Body of pancreas (tissue), 4 donors: ENCODE measurements around the gene NCLN. TPM values are rescaled to one million over a fixed set of nuclear protein-coding genes. Genes with fewer than 3 reads are reported as not detected.

Experiments used
- ATAC-seq: fragments of 150-250 bp; one replicate; pipeline ENCODE4 v1.9.1; 2016
- DNase-seq, 4 donors: peaks; one replicate each; pipeline ENCODE4 v3.0.0-alpha.2; 2019
- H3K27ac ChIP-seq, 4 donors: fragments of 200-600 bp; sonication (generic); 1 replicate in 3 of 4; 2 replicates in 1 of 4; pipeline versions ENCODE4 v1.5.1 to v1.6.1; 2016 to 2019; ENCODE audit warnings: mild to moderate bottlenecking in 1 of 4, mixed read lengths in 1 of 4, moderate library complexity in 1 of 4
- H3K27me3 ChIP-seq, 2 donors: fragments of 200-600 bp; sonication (generic); one replicate each; pipeline ENCODE4 v1.6.0; 2016; ENCODE audit warnings: mild to moderate bottlenecking in 1 of 2
- H3K36me3 ChIP-seq, 2 donors: fragments of 200-600 bp; sonication (generic); replicated peaks in 1 of 2; 2 replicates each; pipeline ENCODE4 v1.5.1; 2016; ENCODE audit warnings: low read depth in 2 of 2; ENCODE audit not compliant: insufficient read depth in 1 of 2
- H3K4me1 ChIP-seq: fragments of 200-600 bp; sonication (generic); one replicate; pipeline ENCODE4 v1.6.0; 2016
- H3K4me3 ChIP-seq, 2 donors: fragments of 200-600 bp; sonication (generic); 1 replicate in 1 of 2; 2 replicates in 1 of 2; pipeline ENCODE4 v1.5.1; 2016 to 2019
- H3K9me3 ChIP-seq, 3 donors: fragments of 200-600 bp; sonication (generic); 1 replicate in 2 of 3; 2 replicates in 1 of 3; pipeline ENCODE4 v1.5.1; 2016
- CTCF ChIP-seq, 7 experiments: fragments of 450-650 bp in 4 of 7; fragments of 200-600 bp in 3 of 7; sonication (generic) in 3 of 7; IDR thresholded peaks; one replicate each; pipeline ENCODE4 v1.5.1; 2016 to 2019; ENCODE audit warnings: antibody characterized with exemption in 7 of 7
- POLR2A ChIP-seq, 3 donors: fragments of 450-650 bp; IDR thresholded peaks; one replicate each; pipeline ENCODE4 v1.6.1; 2016; ENCODE audit warnings: antibody characterized with exemption in 3 of 3, mild to moderate bottlenecking in 2 of 3
- WGBS, 2 donors: methylation state at CpG; one replicate each; pipeline ENCODE4 v1.1.5; 2017; 5-methylcytosine and 5-hydroxymethylcytosine counted together
- intact Hi-C: fragments of 100-400 bp; cut with DNase I; formaldehyde crosslinking; loops from one replicate; pipeline ENCODE4 v1.15.1; 2023
- total RNA-seq, 2 donors: library from RNA; depleted of rRNA; stranded (reverse); fragments of >200 nt; gene quantifications; one replicate each; pipeline ENCODE4 v1.1.0, GENCODE V29; 2016

NCLN gene, protein sequence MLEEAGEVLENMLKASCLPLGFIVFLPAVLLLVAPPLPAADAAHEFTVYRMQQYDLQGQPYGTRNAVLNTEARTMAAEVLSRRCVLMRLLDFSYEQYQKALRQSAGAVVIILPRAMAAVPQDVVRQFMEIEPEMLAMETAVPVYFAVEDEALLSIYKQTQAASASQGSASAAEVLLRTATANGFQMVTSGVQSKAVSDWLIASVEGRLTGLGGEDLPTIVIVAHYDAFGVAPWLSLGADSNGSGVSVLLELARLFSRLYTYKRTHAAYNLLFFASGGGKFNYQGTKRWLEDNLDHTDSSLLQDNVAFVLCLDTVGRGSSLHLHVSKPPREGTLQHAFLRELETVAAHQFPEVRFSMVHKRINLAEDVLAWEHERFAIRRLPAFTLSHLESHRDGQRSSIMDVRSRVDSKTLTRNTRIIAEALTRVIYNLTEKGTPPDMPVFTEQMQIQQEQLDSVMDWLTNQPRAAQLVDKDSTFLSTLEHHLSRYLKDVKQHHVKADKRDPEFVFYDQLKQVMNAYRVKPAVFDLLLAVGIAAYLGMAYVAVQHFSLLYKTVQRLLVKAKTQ
- 10 to 100 TPM; 30.6 to 56.0 TPM for total RNA-seq

DNA sequence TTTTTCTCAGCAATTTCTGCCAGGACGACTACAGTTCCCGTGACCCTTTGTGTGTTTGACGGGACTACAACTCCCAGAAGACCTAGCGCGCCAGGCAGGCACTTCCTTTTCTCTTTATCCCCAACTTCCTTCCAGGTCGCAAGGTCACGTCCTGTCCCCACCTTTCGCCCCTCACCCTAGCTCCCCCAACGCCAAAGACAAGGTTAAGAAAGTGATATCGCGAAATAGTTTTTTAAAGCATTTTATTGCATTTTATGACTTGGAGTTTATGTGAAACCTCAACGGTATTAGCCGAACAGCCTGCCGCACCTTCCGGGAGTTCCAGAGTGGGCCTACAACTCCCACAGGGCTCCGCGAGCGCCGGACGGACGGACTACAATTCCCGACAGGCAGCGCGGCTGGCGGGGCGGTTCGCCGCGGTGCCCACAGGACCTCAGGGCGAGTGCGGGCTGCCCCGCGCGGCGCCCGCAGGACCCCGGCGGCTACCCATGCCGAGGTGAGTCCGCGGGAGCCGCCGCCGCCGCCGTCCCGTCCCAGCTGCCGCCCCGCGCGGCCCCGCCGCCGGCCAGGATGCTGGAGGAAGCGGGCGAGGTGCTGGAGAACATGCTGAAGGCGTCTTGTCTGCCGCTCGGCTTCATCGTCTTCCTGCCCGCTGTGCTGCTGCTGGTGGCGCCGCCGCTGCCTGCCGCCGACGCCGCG is at the start of gene NCLN:
TSS of gene NCLN (plus strand) at position 470 of the 699 bp plus-strand sequence. CDS start at position 571, 101 bp downstream.
- no peaks in the 10 kb centered on the region for H3K9me3 ChIP-seq

GRCh38 chr19:3135961-3136683 is 49.6 kb upstream of the NCLN start, which contains the start of gene GNA15:
Gene GNA15, plus strand, starts transcription at chr19:3136033. Its CDS starts 418 bp downstream, at chr19:3136451.
- peak; percentile 21 for ATAC-seq

More for the DNA sequence above, at the start of gene NCLN:
- peak; percentile 15 to 35 (median 25) for TF ChIP-seq POLR2A (IDR thresholded peaks at IDR 0.05)
- no peak for TF ChIP-seq CTCF (IDR thresholded peaks at IDR 0.05)
- H3K4me3 ChIP-seq, result peak within 1 kb of the TSS; percentile 95 to 99
- H3K27ac ChIP-seq, result peak within 1 kb of the TSS; percentile 64 to 94 (median 80)
- DNase-seq (peak; percentile 94 to 96 (median 96)), ATAC-seq (peak; percentile 96)
- intact Hi-C loops, result no loop called here
- H3K4me1 ChIP-seq, result peaks cover 37% of the 10 kb centered on the region
- no peaks in the 10 kb centered on the region for H3K36me3 ChIP-seq
- WGBS, 2 donors, result 0% methylated on average over 21 to 56 of the region's 69 CpGs
- H3K27me3 ChIP-seq, result no peaks in the 10 kb centered on the region

DNA sequence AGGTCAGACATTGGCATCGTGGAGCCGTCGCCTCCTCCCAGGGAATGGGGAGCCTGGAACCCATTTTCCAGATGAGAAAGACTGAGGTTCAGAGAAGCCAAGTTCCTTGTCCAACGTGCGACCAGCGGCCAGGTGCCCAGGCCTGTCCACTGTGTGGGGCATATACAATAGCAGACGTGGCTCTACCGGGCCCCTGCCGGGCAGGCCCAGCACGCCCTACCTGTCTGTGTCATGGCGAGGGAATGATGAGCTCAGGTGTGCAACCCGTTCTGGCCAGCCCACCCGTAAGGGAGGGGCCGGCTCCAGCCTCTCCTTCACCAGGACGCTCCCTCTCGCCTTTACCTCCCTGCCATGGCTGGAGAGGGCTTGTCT is 49.1 kb upstream of the NCLN start:
- ATAC-seq, result no peak
- H3K36me3 ChIP-seq, result no peaks in the 10 kb centered on the region
- H3K27me3 ChIP-seq, result no peaks in the 10 kb centered on the region
- H3K27ac ChIP-seq, result no peak overlapping the region
- WGBS, 2 donors, result 71 to 93% methylated on average over 2 to 16 of the region's 16 CpGs
- no peaks in the 10 kb centered on the region for H3K4me1 ChIP-seq
- TF ChIP-seq POLR2A (IDR thresholded peaks at IDR 0.05) (no peak), CTCF (IDR thresholded peaks at IDR 0.05) (no peak)
- peaks cover 0 to 4% (median 0%) of the 10 kb centered on the region in 3 donors for H3K9me3 ChIP-seq
- no peak for DNase-seq
- no peak overlapping the region for H3K4me3 ChIP-seq
- intact Hi-C loops, result no loop called here

More at GRCh38 chr19:3135961-3136683, 49.6 kb upstream of the NCLN start, which contains the start of gene GNA15:
- intact Hi-C loops, result no loop called here
- Histone ChIP-seq H3K4me1 (no peaks in the 10 kb centered on the region), H3K9me3 (peaks cover 0 to 4% (median 0%) of the 10 kb centered on the region in 3 donors), H3K27me3 (no peaks in the 10 kb centered on the region), H3K36me3 (no peaks in the 10 kb centered on the region), H3K4me3 (no peak within 1 kb of the TSS), H3K27ac (peak within 1 kb of the TSS in 1 of 4 donors; percentile 45)
- 47 to 53% methylated on average over 15 to 25 of the region's 40 CpGs for WGBS, 2 donors
- TF ChIP-seq CTCF (IDR thresholded peaks at IDR 0.05) (no peak), POLR2A (IDR thresholded peaks at IDR 0.05) (peak in 1 of 3 donors; percentile 12)
- peak in 1 of 4 donors; percentile 31 for DNase-seq

DNA sequence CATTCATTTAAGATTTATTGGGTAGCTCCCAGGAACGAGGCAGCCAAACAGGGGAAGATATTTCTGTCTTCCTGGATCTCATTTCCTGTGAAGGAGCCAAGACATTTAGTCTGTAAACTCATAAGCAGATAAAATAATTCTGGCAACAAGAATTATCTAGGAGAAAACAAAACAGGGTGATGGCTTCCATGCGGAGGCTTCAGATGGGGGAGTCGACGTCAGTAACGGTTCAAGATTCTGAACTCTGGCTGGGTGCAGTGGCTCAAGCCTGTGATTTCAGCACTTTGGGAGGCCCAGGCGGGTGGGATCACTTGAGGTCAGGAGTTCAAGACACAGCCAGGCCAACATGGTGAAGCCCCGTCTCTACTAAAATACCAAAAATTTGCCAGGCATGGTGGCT is 48.6 kb upstream of the NCLN start:
- H3K4me3 ChIP-seq, result no peak overlapping the region

More for the DNA sequence above, 48.6 kb upstream of the NCLN start:
- Histone ChIP-seq H3K27me3 (no peaks in the 10 kb centered on the region), H3K9me3 (peaks cover 0 to 4% (median 0%) of the 10 kb centered on the region in 3 donors), H3K36me3 (no peaks in the 10 kb centered on the region), H3K27ac (no peak overlapping the region), H3K4me1 (no peaks in the 10 kb centered on the region)
- no peak for ATAC-seq
- intact Hi-C loops, result no loop called here
- DNase-seq, result no peak
- WGBS, 2 donors, result 48 to 63% methylated on average over 7 of the region's 7 CpGs
- TF ChIP-seq CTCF (IDR thresholded peaks at IDR 0.05) (no peak), POLR2A (IDR thresholded peaks at IDR 0.05) (no peak)
